ENCODE measurements around the gene PFKFB2. TPM values are rescaled to one million over a fixed set of nuclear protein-coding genes. Genes with fewer than 3 reads are reported as not detected.
A peak's percentile ranks its signal among the peaks of the same experiment; 100 is the strongest.

Gene PFKFB2
- total and polyA plus RNA-seq, 4 donors = 3.0 to 13.7 (median 7.8) TPM

DNA sequence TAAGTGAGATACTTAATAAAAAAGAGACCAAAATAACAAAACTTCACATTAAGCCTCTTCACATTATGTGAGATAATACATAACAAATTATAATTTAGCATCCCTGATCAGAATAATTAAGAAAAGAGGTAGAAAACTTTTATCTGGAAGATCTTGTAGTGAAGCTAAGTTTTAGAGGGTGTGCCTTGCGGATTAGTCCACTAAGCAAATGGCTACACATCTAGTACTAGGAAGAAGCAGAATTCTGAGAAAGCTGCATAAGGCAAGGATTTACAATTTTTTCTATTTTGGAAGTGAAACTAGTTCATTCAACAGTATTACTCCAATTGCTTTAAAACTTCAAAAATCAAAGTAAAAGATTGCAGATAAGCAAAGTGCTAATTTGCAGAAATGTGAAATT, 5.6 kb upstream of the PFKFB2 start:
- intact Hi-C loops (cut with DNase I) = no loop called here
- Histone ChIP-seq H3K4me3 (ENCODE audit: low read length in 2 of 2) (no peak overlapping the region), H3K9me3 (ENCODE audit: control insufficient read depth, low read length) (no peaks in the 10 kb centered on the region), H3K4me1 (ENCODE audit: control insufficient read depth in 1 of 2, insufficient read depth in 2 of 2, low read length in 2 of 2) (peaks cover 0 to 3% of the 10 kb centered on the region in 2 donors), H3K27me3 (ENCODE audit: control insufficient read depth in 1 of 2, insufficient read depth in 2 of 2, low read length in 1 of 2) (no peaks in the 10 kb centered on the region), H3K27ac (ENCODE audit: low read depth in 1 of 2, low read length in 2 of 2) (no peak overlapping the region), H3K36me3 (ENCODE audit: control insufficient read depth in 1 of 2, insufficient read depth in 2 of 2, low read length in 1 of 2) (peaks cover 4% of the 10 kb centered on the region in 2 donors)
- 87 to 94% methylated on average over 1 of the region's 1 CpG for WGBS, 2 donors
- no peak for DNase-seq
- no peak for ATAC-seq (ENCODE audit: low FRiP score)

DNA sequence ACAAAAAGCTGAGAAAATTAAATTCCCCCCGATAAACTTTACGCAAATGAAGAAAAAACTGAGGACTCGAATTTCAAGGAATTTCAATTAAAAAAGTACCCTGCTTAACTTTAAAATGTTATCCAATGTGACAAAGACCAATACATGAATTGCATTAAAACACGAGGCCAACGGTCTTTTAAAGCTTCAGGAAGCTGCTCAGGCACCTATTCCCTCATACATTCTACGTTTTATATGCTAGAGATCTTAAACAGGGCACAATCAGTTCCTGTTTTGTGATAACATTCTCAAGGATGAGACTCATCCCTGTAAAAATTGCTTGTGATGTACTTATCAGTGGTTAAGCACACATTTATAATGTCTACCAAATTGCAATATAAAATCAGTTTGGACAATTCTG, 5.0 kb upstream of the PFKFB2 start:
- ATAC-seq (ENCODE audit: low FRiP score) (no peak), DNase-seq (no peak)
- Histone ChIP-seq H3K4me3 (ENCODE audit: low read length in 2 of 2) (no peak overlapping the region), H3K9me3 (ENCODE audit: control insufficient read depth, low read length) (no peaks in the 10 kb centered on the region), H3K27me3 (ENCODE audit: control insufficient read depth in 1 of 2, insufficient read depth in 2 of 2, low read length in 1 of 2) (no peaks in the 10 kb centered on the region), H3K27ac (ENCODE audit: low read depth in 1 of 2, low read length in 2 of 2) (no peak overlapping the region), H3K36me3 (ENCODE audit: control insufficient read depth in 1 of 2, insufficient read depth in 2 of 2, low read length in 1 of 2) (peaks cover 4% of the 10 kb centered on the region in 2 donors), H3K4me1 (ENCODE audit: control insufficient read depth in 1 of 2, insufficient read depth in 2 of 2, low read length in 2 of 2) (peaks cover 0 to 3% of the 10 kb centered on the region in 2 donors)
- 74 to 78% methylated on average over 6 of the region's 6 CpGs for WGBS, 2 donors
- intact Hi-C loops (cut with DNase I) = no loop called here

DNA sequence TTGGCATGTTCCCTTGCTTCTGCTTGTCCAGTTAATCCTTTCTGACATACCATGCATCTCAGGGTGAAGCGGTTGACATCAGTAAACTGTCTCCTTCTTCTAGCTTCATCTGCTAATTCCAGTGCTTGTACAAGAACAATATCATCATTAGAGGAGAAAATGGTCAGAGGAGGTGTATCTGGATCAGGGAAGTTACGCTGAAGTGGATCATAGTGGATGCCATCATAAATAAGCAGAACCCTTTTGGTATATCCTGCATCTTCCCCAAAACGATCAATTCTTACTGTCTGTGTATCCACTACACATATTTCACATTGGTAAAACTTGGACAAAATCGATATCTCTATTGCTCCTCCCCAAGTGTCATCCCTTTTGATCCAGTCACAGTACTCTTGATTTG, 4.0 kb upstream of the PFKFB2 start:
- no peak for DNase-seq
- 89 to 91% methylated on average over 4 of the region's 4 CpGs for WGBS, 2 donors
- no peak for ATAC-seq (ENCODE audit: low FRiP score)
- peaks cover 0 to 3% of the 10 kb centered on the region in 2 donors for H3K4me1 ChIP-seq (ENCODE audit: control insufficient read depth in 1 of 2, insufficient read depth in 2 of 2, low read length in 2 of 2)
- intact Hi-C loops (cut with DNase I) = no loop called here
- H3K4me3 ChIP-seq (ENCODE audit: low read length in 2 of 2) = no peak overlapping the region
- H3K27me3 ChIP-seq (ENCODE audit: control insufficient read depth in 1 of 2, insufficient read depth in 2 of 2, low read length in 1 of 2) = no peaks in the 10 kb centered on the region
- no peak overlapping the region for H3K27ac ChIP-seq (ENCODE audit: low read depth in 1 of 2, low read length in 2 of 2)
- no peaks in the 10 kb centered on the region for H3K9me3 ChIP-seq (ENCODE audit: control insufficient read depth, low read length)
- peaks cover 4% of the 10 kb centered on the region in 2 donors for H3K36me3 ChIP-seq (ENCODE audit: control insufficient read depth in 1 of 2, insufficient read depth in 2 of 2, low read length in 1 of 2)

DNA sequence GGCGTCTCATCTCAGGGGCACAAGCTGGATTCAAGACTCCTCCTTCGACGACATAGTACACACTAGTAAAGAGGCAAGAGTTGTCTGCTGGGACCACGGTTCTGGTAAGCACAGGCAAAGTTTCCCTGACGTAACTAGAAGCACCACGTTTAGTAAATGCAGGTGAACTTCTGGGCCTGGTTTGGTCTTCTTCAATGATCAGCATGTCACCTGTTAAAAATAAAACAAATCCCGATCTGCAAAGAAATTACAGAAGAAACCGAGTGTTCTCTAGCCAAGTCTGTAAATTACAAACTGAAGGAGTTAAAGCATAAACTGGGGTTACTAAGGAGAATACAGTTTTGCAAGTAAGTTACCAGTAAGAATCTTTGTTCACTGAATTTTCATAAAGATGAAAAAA, 3.6 kb upstream of the PFKFB2 start:
- no peak overlapping the region for H3K27ac ChIP-seq (ENCODE audit: low read depth in 1 of 2, low read length in 2 of 2)
- H3K9me3 ChIP-seq (ENCODE audit: control insufficient read depth, low read length) = no peaks in the 10 kb centered on the region
- DNase-seq (no peak), ATAC-seq (ENCODE audit: low FRiP score) (no peak)
- H3K4me3 ChIP-seq (ENCODE audit: low read length in 2 of 2) = peak overlapping the region in 1 of 2 donors; percentile 29
- no peaks in the 10 kb centered on the region for H3K27me3 ChIP-seq (ENCODE audit: control insufficient read depth in 1 of 2, insufficient read depth in 2 of 2, low read length in 1 of 2)
- WGBS, 2 donors = 57 to 58% methylated on average over 8 of the region's 8 CpGs
- H3K4me1 ChIP-seq (ENCODE audit: control insufficient read depth in 1 of 2, insufficient read depth in 2 of 2, low read length in 2 of 2) = peaks cover 0 to 3% of the 10 kb centered on the region in 2 donors
- H3K36me3 ChIP-seq (ENCODE audit: control insufficient read depth in 1 of 2, insufficient read depth in 2 of 2, low read length in 1 of 2) = peaks cover 4% of the 10 kb centered on the region in 2 donors
- intact Hi-C loops (cut with DNase I) = no loop called here

DNA sequence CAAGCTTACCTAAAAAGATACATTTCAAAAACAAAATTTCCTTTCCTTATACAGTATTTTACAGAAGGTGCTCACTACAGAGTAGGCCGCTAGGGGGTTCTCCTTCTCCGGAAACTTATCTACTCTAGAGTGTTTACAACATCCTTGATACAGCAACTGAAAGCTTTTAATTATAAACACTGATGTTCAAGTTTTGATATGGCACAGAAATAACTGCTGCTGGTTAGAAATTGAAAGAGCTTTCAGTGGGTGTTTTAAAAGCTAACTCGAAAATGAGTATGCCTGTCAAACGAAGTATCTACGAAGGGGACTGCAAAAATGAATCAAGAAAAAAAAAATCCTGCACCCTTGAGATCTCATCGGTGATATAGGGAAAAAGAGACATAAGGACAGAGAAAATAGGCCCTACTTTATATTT, 3.1 kb upstream of the PFKFB2 start:
- no peak for DNase-seq
- Histone ChIP-seq H3K9me3 (ENCODE audit: control insufficient read depth, low read length) (no peaks in the 10 kb centered on the region), H3K4me3 (ENCODE audit: low read length in 2 of 2) (peak overlapping the region; percentile 67 to 84), H3K4me1 (ENCODE audit: control insufficient read depth in 1 of 2, insufficient read depth in 2 of 2, low read length in 2 of 2) (peaks cover 0 to 3% of the 10 kb centered on the region in 2 donors), H3K36me3 (ENCODE audit: control insufficient read depth in 1 of 2, insufficient read depth in 2 of 2, low read length in 1 of 2) (peaks cover 4% of the 10 kb centered on the region in 2 donors), H3K27ac (ENCODE audit: low read depth in 1 of 2, low read length in 2 of 2) (peak overlapping the region; percentile 4 to 58), H3K27me3 (ENCODE audit: control insufficient read depth in 1 of 2, insufficient read depth in 2 of 2, low read length in 1 of 2) (no peaks in the 10 kb centered on the region)
- peak; percentile 70 for ATAC-seq (ENCODE audit: low FRiP score)
- WGBS, 2 donors = 0% methylated on average over 6 of the region's 6 CpGs
- intact Hi-C loops (cut with DNase I) = loop anchor here in 1 of 2 donors (1.0 kb wide), 1 partner anchor 27 kb away; no protein-coding TSS in a partner anchor

DNA sequence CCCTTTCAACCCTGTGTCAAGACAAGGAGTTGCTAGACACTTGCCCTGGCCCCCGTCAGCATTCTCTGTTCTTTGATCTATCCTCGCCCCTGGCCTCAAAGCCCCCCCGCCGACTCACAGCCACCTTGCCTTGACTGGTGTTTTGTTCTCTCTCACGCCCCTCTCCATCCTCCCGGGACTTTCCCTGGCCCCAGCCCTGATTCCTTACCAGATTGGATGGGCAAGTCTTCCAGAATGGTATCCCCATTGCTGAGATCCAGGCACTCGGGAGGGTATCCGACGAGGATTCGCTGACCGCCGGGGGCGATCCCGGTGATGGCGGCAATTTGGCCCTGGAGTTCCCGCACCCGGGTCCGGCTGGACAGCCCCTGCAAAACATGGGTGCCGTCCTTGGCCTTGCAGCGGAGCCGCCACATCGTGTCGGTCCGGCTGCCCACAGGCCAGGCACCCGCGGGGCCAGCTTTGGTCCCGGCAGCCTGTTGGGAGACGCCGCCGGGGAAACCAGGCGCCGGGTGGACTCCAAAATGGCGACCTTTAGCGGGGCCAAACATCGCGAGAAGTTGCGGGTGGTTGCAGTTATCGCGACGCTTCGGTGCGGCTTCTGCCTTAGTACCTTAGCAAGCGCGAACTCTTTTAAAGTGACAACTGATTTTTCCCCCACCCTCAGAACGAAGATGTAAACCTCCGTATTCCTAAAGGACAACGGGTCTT, 2.4 kb upstream of the PFKFB2 start:
- Histone ChIP-seq H3K4me1 (ENCODE audit: control insufficient read depth in 1 of 2, insufficient read depth in 2 of 2, low read length in 2 of 2) (peaks cover 0 to 3% of the 10 kb centered on the region in 2 donors), H3K27me3 (ENCODE audit: control insufficient read depth in 1 of 2, insufficient read depth in 2 of 2, low read length in 1 of 2) (no peaks in the 10 kb centered on the region), H3K9me3 (ENCODE audit: control insufficient read depth, low read length) (no peaks in the 10 kb centered on the region), H3K36me3 (ENCODE audit: control insufficient read depth in 1 of 2, insufficient read depth in 2 of 2, low read length in 1 of 2) (peaks cover 4% of the 10 kb centered on the region in 2 donors), H3K4me3 (ENCODE audit: low read length in 2 of 2) (peak overlapping the region; percentile 67 to 84), H3K27ac (ENCODE audit: low read depth in 1 of 2, low read length in 2 of 2) (peak overlapping the region; percentile 4 to 58)
- peak; percentile 92 for ATAC-seq (ENCODE audit: low FRiP score)
- WGBS, 2 donors = 0 to 1% methylated on average over 47 of the region's 47 CpGs
- peak; percentile 96 to 98 for DNase-seq
- intact Hi-C loops (cut with DNase I) = loop anchor here in 1 of 2 donors (1.0 kb wide), 1 partner anchor 27 kb away; no protein-coding TSS in a partner anchor

DNA sequence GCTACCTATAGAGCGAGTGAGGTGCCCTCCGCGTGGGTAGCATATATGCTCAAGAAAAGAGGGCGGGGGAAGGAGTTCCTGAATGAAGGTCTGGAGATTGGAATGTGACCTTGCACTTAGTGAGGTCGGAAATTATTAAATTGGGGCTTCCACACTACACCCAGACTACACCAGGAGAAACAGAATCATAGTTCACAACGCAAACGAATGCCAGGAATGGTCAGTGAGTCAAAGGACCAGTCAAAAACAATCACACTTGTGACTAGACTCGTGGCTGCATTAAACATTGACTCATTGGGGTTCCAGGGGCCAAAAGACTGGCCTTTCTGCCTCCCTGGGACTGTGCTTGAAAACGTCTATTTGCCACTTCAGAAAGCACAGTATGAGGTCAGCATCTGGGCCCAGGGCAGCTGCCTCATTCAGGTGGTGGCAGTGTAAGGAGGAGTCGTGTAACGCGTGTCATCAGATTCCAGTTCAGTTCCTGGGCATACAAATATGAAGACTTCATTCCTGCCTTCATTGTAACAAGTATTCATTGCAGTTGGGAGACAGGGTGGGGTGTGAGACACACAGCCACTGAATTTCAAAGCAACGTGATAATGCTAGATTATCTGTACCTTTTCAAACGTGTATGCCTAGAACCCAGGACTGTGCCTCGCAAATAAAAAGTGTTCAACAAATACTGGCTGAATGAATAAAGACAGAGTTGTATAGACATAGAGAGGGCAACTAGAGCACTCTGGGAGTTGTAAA, 1.7 kb upstream of the PFKFB2 start, which contains the start of gene YOD1:
TSS of gene YOD1 (minus strand) at position 18 of the 753 bp plus-strand sequence. CDS start 178 bp downstream, outside the sequence.
- Histone ChIP-seq H3K9me3 (ENCODE audit: control insufficient read depth, low read length) (no peaks in the 10 kb centered on the region), H3K4me3 (ENCODE audit: low read length in 2 of 2) (peak within 1 kb of the TSS; percentile 67 to 84), H3K36me3 (ENCODE audit: control insufficient read depth in 1 of 2, insufficient read depth in 2 of 2, low read length in 1 of 2) (peaks cover 4% of the 10 kb centered on the region in 2 donors), H3K27me3 (ENCODE audit: control insufficient read depth in 1 of 2, insufficient read depth in 2 of 2, low read length in 1 of 2) (no peaks in the 10 kb centered on the region), H3K27ac (ENCODE audit: low read depth in 1 of 2, low read length in 2 of 2) (peak within 1 kb of the TSS; percentile 4 to 58), H3K4me1 (ENCODE audit: control insufficient read depth in 1 of 2, insufficient read depth in 2 of 2, low read length in 2 of 2) (peaks cover 0 to 3% of the 10 kb centered on the region in 2 donors)
- WGBS, 2 donors = 45 to 50% methylated on average over 15 of the region's 15 CpGs
- ATAC-seq (ENCODE audit: low FRiP score) (no peak), DNase-seq (no peak)
- intact Hi-C loops (cut with DNase I) = no loop called here

DNA sequence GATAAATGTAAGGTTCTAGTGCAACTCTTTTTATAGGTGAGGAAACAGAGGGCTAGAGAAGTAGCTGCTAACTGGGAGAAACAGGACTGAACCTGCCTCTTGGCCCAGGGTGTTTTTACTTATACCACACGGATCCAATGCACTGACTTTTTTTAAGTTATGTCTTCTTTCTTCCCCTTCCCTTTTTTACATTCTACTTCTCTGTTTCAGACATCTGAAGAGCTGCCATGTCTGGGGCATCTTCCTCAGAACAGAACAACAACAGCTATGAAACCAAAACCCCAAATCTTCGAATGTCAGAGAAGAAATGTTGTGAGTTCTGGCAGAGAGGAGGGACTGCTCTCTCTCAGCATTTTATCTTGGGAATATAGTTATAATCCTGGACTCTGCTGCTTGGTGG, 1.4 kb downstream of the PFKFB2 start:
- Histone ChIP-seq H3K36me3 (ENCODE audit: control insufficient read depth in 1 of 2, insufficient read depth in 2 of 2, low read length in 1 of 2) (peaks cover 0 to 2% of the 10 kb centered on the region in 2 donors), H3K27ac (ENCODE audit: low read depth in 1 of 2, low read length in 2 of 2) (no peak overlapping the region), H3K27me3 (ENCODE audit: control insufficient read depth in 1 of 2, insufficient read depth in 2 of 2, low read length in 1 of 2) (no peaks in the 10 kb centered on the region), H3K9me3 (ENCODE audit: control insufficient read depth, low read length) (no peaks in the 10 kb centered on the region), H3K4me3 (ENCODE audit: low read length in 2 of 2) (no peak overlapping the region), H3K4me1 (ENCODE audit: control insufficient read depth in 1 of 2, insufficient read depth in 2 of 2, low read length in 2 of 2) (no peaks in the 10 kb centered on the region)
- 26 to 30% methylated on average over 2 of the region's 2 CpGs for WGBS, 2 donors
- intact Hi-C loops (cut with DNase I) = no loop called here
- ATAC-seq (ENCODE audit: low FRiP score) (no peak), DNase-seq (no peak)
